Fibroblast of gingiva (primary cell): ENCODE data around the gene PTPRN2.

Source experiments
- DNase-seq: peaks from one replicate; pipeline ENCODE4 v3.0.0-alpha.2; 2011; ENCODE audit warnings: low read depth

PTPRN2 gene

DNA sequence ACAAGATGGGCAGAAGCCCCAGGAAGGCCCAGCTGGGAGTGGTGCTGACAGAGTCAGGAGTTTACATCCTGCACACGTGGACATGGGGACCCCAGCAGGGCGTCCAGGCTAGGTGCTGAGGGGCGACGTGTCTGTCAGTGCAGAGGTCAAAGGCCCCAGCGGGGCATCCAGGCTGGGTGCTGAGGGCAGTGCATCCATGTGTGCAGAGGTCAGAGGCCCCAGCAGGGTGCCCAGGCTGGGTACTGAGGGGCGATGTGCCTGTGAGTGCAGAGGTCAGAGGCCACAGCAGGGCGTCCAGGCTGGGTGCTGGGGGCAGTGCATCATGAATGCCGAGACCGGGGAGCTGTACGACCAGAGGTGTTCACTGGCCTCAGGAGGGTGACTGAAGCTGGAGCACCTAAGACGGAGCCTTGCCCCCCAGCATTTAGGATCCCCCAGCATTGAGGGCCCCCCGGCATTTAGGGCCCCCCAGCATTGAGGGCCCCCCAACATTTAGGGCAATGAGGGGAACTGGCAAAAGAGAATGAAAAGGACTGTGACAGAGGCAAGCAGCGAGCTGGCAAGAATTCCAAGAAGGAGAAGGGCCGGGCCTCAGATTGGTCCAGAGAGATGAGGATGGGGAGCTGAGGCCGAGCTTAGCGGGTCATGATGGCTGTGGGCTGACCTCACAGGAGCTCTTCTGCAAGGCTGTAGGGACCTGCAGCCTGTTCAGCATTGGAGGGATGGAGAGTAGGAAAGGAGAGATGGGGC is 474.9 kb downstream of the PTPRN2 start:
- DNase-seq = no peak

DNA sequence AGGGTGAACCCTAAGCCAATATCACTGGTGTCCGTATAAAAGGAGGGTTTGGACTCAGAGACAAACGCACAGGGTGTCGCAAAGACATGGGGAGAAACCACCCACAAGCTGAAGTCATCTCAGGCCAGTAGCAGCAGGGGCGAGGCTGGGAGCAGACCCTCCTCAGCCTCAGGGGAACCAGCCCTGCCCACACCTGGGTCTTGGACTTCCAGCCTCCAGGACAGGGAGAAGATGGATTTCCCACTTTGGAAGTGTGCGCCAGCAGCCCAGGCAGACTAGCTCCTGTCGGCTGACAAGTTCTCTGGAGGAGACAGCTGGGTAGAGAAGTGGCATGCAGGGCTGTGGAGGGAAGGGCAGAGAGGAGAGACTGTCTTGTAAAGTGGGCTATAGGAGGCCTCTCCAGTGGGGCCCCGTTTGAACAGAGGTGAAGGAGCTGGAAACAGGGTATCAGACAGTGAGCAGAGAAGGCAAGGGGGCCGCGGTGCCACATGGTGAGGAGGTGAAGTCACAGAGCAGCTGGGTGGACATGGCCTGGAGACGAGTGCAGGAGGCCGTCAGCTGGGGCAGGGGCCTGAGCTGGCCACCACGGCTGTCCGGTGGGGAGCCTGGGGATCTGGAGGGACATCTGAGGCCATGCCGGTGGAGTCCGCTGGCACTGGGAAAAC is 475.6 kb downstream of the PTPRN2 start:
- DNase-seq = no peak

DNA sequence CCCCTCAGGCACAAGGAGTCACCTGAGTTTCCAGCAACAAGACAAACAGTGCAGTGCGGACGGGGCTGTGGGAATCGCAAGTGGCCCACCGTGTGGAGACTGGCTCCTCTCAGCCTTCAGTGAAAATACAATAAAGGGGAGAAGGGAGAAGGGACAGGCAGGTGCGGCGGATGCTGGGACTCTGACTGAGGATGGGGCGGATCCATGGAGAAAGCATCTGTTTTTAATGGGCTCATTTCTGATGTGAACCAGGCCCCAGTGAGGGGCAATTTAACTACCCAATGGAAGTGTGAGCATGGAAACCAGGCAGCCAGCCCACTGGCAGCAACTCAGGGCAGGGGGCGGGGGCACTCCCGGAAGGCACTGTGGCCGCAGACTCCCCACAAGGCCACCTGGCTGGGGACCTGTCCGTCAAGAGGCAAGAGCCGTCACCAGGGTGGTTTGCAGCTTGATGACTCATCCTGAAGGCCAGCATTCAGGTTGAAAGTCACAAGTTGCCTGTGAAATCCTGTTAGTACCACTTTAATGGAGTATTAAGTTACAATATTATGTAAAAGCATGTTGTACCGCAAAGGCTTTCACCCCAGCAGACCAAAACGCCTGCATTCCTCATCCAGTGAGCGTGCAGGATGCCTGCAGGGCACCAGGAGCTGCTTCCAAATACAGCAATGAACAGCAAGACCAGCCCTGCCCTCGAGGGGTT is 476.4 kb downstream of the PTPRN2 start:
- no peak for DNase-seq

DNA sequence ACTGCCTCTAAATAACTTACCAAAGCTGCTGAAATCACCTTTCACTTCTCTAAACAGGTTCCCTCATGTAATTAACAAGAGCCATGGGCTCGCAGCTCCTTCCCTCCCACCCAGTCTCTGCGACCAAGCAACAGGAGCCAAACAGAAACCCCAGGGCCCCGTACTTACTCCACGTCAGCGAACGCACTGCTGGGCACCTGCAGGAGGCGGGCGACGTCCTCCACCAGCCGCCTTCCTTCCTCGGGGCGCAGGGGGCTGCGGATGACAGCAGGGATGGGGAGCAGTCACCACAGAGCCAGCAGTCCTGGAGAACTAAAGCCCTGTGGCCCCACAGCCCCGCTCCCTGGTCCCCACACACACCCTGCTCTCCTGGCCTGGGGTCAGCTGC is 477.0 kb downstream of the PTPRN2 start:
- no peak for DNase-seq

DNA sequence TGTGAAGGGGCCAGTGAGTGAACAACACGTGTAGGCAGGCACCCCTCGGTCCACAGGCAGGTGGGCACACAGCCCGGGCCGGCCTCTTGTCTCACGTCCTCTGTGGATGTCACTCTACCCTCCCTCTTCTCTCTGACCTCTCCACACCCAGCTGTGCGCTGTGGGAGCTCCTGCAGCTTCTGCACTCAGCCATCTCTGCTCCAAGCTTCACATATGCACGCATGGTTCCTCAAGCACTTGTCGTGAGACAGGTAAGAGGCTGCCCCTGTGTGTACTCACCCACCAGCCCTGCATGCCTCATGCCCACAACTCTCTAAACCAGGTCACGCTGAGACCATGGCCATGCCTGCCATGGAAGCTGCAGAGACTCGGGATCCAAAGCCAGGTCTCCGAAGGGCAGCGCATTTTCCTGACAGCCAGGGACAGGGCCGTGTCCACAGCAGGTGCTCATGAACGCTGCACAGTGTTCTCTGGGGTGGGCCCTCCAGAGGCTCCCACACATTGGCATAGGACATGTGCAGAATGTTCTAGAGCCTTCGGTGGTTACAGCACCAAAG is 477.5 kb downstream of the PTPRN2 start:
- DNase-seq = no peak

DNA sequence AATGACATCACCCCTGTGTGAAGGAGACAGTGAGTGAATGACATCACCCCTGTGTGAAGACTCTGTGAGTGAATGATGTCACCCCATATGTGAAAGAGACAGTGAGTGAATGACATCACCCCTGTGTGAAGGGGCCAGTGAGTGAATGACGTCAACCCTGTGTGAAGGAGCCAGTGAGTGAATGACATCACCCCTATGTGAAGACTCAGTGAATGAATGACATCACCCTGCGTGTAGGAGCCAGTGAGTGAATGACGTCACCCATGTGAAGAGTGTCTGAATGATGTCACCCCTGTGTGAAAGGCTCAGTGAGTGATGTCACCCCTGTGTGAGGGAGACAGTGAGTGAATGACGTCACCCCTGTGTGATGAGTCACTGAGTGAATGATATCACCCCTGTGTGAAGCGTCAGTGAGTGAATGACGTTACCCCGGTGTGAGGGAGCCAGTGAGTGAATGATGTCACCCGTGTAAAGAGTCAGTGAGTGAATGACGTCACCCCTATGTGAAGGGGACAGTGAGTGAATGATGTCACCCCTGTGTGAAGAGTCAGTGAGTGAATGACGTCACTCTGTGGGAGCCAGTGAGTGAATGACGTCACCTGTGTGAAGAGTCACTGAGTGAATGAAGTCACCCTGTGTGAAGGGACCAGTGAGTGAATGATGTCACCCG is 478.1 kb downstream of the PTPRN2 start:
- DNase-seq = no peak

DNA sequence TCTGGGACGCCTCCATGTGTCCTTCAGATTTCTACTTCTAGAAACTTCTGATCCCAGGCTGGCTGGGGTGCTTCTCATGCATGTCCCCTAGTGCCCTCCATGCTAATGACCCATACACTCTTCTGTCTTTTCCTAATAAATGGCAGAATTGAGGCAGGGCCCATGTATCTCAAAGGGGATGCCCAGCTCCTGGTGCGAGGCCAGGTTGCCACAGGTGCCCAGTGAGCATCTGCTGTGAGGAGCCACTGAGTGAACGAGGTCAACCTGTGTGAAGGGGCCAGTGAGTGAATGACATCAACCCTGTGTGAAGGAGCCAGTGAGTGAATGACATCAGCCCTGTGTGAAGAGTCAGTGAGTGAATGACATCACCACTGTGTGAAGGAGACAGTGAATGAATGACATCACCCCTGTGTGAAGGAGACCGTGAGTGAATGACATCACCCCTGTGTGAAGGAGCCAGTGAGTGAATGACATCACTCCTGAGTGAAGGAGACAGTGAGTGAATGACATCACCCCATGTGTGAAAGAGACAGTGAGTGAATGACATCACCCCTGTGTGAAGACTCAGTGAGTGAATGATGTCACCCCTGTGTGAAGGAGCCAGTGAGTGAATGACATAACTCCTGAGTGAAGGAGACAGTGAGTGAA is 478.9 kb downstream of the PTPRN2 start:
- no peak for DNase-seq

DNA sequence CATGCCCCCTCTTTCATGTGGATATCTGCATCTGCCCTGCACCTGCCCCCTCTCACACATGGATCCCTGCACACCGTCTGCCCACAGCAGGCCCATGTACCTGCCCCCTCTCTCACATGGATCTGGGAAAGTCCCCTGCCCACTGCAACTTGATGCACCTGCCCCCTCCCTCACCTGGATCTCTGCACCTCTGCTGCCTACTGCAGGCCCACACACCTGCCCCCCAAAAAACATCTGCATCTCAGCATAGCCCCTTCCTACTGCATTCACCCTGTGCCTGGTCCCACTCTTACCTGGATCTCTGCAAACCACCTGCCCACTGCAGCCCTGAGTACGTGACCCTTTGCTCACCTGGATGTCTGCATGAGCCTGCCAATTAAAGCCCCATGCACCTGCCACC is 479.8 kb downstream of the PTPRN2 start:
- DNase-seq = no peak

DNA sequence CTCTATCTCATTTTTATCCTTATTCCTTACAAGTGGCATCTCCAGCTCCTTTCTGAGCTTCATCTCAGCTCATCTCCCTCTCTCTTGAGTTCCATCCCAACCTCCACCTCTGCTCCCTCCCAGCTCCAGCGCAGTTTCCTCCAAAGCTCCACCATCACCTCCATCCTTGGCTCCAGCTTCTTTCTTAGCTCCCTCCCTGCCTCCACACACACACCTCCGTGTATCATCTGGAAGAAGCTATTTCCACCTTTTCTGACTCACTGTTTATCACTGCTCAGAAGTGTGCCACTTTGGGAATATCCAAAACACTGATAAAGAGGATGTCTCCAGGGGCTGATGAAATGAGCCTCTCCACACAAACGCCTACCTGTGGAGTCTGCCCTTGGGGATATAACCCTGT is 481.4 kb downstream of the PTPRN2 start:
- no peak for DNase-seq

DNA sequence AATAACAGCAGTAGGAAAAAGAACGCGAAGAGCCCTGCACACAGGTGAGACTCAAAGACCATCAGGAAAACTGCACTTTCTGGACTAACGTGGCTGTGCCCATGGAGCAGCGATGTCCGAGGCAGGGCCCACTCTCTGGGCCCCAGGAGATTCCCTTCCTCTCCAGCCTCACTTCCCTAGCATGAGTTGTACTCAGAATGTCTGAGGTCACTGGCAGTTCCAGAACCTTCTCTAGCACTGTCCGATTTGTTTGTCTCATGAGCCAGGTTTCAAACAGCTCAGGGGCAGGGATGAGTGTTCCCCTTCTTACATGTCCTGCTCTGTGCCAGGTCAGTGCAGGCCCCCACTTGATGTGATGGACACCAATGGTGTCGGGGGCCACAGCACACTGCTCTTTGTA is 484.2 kb downstream of the PTPRN2 start:
- DNase-seq = no peak

DNA sequence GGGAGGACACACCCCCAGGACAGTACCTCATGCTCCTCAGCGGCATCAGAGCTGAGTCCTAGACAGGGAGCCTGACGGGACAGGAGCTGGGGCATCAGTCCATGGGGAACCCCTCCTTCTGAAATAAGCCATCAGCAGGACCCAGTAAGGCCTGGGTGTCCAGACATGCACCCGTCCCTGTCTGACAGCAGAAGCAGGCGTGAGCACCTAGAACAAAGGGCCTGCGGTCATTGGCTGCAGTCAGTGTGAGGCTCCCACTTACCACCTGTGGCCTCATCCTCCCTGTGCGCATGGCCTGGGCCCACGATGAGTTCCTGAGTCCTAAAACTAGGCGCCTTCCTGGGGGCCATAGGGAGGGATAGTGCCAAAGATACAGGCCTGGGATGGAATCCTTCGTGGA is 484.7 kb downstream of the PTPRN2 start:
- no peak for DNase-seq

DNA sequence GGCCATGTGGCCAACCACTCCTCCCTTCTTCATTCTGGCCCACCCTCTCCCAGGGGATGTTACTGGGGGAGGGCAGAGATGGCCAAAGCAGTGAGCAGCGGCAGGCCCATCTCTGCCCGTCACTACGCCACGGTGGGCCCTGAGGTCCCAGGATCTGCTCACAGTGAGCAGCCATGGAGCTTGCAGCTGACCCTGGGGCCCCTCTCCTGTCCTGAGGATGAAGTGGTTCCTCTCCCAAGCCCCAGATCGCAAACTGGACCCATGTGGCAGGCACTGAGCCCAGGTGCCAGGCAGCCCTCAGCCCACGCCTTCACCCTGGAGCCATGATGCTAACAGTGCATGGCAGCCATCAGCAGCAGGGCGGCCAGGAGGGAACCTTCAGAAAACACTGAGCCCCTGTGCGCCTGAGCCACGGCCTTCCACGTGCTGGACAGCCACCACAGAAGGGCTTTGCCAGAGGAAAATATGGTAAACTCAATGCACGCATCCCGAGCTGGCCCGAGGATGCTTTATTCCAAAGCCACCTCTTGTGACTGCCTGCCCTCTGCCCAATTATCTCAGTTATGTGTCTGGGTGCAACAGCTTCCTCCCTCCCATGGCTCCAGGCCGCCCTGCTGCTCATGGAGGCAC is 485.7 kb downstream of the PTPRN2 start:
- DNase-seq = no peak

DNA sequence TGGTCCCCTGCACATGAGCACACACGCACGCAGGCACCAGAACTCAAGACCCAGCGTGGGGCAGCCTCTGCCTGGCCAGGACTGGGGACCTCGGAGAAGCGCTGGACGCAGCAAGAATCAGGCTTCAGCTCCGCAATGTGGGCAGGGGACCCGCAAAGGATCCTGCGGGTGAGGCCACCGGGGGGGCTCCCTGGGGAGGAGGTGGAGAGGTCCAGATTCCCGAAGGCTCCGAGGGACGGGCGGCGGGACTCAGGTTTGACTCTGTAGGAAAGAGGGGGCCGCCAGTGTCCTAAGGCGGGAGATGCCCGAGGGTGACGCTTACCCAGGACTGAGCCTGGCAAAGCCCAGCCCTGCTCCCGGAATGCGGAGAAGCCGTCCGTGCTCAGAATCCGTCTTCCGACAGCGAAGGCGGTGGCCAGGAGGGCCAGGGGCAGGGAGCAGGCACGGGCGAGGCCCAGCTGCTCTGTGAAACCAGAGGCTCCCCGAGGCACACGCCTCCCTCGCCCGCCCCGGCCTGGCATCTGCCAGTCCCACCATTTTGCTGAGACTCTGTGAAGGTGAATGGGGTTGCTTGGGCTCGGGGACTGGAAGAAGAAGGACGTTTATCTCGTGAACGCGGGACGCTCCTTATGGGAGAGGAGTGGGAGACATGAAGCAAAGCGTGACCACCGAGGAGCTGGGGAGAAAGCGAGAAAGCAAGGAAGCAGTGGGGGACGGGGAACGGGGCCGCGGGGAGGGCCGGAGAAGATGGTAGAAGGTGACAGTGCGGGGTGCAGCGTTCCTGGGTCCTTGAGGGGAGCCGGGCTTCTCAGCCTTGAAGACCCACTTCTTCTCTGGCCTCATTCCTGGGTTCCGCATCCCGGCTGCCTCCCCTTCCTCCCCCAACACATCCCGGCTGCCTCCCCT is 489.2 kb downstream of the PTPRN2 start:
- no peak for DNase-seq

DNA sequence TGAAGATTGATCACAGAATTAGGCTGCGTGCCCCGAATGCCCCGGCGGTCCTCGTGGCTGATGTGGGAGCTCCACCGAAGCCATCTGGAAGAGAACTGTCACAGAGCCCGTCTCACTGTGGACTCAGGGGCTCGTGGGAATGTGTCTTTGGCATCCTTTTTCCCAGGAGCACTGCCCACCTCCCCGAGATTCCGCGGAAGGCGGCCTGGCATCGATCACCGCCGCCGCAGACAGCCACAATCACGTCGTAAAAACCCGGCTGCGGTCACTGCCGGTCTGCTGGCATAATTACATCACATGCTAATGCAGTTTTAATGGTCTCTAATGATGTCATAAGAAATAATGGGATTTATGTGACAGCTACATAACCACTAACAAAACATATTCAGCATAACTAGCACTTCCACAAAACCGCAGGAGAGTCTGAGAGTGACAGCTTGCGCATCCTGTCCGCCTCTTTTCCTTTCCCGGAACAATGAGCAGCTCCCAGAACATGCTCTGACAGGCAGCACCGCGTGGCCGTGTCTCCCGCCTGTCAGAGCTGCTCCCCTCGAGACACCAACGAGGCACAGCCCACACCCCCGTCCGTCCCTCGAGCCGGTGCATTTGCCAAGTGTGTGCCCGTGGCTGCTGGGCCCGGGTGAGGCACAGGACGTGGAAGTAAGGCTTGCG is 490.0 kb downstream of the PTPRN2 start:
- DNase-seq = no peak

DNA sequence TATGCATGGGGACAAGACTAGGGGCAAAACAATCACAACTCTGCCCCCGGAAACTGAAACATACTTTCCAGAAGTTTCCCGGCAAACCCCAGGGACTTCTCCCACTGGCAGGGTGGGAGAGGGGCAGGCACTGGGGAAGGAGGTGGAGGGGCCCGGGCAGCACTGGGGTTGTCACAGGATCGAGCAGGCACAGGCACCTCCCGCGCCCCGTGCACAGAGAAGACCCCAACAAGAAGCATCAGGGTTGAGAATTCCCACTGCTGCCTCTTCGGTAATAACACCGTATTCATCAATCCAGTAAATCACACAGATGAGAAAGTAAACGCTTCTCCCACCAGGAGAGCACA is 490.5 kb downstream of the PTPRN2 start:
- DNase-seq = no peak

DNA sequence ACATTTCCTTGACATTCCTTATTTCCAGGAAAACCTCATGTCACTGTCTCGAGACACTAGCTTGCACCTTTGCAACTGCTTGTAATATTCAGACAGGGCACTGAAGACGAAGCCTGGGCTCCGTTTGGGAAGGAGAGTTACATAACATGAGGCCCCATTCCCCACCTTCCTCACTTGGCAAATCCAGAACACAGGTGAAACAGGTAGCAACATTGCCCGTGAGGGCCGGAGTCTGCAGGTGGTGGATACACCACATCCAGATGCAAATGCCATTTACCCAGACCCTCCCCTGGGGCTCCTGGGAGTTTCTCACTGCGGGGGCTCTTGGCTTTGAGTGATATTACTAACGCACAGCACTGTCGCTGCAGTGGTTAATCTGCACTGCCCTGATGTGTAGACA is 491.0 kb downstream of the PTPRN2 start:
- DNase-seq = no peak

DNA sequence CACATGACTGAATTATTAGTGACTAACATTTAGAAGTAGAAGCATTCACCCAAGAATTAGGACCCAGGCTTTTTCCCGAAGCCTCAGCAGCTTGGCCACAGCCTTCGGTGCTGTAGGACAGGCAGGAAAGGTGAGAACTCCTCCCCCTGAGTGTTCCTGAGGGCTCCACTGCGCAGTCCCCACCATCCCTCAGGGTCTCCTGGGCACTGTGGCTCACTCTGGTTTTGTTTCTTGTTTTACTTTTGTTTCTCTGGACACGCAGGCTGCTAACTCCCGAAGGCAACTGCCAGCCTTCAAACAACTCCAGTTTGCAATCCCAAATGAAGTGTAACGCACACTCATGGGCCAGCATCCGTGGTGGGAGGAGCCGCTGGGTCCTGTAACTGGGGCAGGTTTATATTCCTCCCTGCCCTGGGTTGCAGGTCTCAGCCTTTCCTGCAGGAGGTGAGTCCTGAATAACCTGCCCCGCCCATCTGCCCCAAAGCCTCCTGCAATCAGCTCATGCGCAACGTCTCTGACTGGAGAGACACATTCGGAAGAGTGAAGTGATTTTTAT is 492.9 kb downstream of the PTPRN2 start:
- DNase-seq = no peak

DNA sequence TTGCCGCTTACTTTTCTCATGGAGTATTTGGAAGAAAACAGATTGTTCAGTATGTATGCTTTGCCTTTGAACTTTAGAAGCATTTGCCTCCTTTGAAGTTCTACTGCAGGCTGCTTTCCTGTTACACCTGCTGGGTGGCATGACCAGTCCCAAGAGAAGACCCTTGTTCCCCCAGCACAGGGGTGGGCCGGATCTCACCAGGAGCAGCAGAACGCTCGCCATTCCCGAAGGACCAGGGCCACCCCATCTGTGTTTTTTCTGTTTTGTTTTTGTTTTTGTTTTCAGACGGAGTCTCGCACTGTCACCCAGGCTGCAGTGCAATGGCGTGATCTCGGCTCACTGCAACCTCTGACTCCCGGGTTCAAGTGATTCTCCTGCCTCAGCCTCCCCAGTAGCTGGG is 493.6 kb downstream of the PTPRN2 start:
- no peak for DNase-seq

DNA sequence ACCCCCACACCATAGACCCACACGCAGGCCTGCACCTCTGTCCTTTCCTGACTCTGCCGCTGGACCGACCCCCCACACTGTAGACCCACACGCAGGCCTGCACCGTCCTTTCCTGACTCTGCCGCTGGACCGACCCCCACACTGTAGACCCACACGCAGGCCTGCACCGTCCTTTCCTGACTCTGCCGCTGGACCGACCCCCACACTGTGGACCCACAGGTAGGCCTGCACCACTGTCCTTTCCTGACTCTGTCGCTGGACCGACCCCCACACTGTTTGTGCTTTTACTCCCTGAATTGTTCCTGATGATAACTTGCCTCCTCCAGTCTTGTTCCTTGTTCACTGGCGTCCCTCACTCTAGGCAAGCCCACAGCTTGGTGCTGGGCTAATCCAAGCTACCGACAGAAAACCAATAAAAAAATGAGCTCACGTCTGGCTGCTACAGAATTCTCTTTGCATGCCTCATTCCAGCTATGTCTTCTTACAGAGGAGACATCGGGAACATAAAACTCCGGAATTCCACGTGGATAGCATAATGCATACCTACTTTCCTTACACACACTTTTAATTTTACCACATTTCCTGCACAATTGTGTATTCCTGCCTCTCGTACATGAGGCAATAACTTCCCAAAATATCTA is 494.3 kb downstream of the PTPRN2 start:
- no peak for DNase-seq
